Neural progenitor cell (in vitro differentiated cells): ENCODE results near the gene RAB40B.

ENCODE experiments used
- EZH2 ChIP-seq: fragments of 200-600 bp; sonication (generic); IDR thresholded peaks from 2 replicates; pipeline ENCODE4 v1.6.1; 2017; ENCODE audit warnings: antibody characterized with exemption, mild to moderate bottlenecking, moderate library complexity
- EZH2phosphoT487 ChIP-seq: fragments of 200-600 bp; sonication (generic); IDR thresholded peaks from 2 replicates; pipeline ENCODE4 v1.6.1; 2017; ENCODE audit warnings: antibody characterized with exemption
- TF ChIP-seq, protein P1 (sequence below): fragments of 200-600 bp; sonication (generic); IDR thresholded peaks from 2 replicates; pipeline ENCODE4 v1.5.1; 2017; ENCODE audit warnings: antibody characterized with exemption, mild to moderate bottlenecking

DNA sequence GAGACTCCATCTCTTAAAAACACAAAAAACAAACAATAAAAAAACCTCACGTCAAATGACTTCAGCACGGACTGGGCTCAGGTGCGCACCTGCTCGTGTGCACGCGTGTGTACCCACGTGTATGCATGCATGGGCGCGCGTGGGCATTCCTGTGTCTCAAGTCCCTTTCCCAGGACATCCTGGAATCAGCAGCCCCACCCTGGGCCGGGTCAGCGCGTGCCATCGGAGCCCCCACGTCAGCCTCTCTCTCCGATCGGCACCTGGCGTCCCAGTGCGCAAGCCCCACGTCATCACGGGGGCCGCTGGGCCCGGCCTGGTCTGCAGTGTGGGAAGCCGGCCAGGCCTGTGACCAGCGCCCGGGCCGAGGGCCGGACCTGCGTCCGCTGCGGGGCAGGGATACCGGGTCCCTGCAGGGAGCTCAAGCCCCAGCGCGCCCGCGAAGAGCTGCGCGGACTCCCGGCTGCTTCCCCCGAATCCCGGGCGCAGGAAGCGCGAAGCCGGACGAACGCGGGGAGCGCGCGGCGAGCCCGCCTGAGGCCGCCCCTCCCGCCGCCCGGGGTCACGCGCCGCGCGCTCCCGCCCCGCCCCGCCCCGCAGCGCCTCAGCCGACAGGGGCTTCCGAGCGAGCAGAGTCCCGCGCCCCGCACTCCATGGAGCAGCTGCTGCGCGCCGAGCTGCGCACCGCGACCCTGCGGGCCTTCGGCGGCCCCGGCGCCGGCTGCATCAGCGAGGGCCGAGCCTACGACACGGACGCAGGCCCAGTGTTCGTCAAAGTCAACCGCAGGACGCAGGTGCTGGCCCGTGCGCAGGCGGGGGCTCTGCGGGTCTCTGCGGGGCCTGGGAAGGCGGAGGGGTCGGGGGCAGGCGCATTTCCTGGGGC lies 36.7 kb upstream of the RAB40B start, which contains the start of gene FN3K:
- no peak for TF ChIP-seq EZH2phosphoT487
- TF ChIP-seq, protein P1, sequence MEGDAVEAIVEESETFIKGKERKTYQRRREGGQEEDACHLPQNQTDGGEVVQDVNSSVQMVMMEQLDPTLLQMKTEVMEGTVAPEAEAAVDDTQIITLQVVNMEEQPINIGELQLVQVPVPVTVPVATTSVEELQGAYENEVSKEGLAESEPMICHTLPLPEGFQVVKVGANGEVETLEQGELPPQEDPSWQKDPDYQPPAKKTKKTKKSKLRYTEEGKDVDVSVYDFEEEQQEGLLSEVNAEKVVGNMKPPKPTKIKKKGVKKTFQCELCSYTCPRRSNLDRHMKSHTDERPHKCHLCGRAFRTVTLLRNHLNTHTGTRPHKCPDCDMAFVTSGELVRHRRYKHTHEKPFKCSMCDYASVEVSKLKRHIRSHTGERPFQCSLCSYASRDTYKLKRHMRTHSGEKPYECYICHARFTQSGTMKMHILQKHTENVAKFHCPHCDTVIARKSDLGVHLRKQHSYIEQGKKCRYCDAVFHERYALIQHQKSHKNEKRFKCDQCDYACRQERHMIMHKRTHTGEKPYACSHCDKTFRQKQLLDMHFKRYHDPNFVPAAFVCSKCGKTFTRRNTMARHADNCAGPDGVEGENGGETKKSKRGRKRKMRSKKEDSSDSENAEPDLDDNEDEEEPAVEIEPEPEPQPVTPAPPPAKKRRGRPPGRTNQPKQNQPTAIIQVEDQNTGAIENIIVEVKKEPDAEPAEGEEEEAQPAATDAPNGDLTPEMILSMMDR: no peak
- TF ChIP-seq EZH2: no peak
